GM13977 (cell line): ENCODE measurements around the gene STARD6.

ENCODE experiments used
- DNase-seq: peaks from one replicate; pipeline ENCODE4 v3.0.0; 2012; ENCODE audit warnings: low spot score
- in situ Hi-C: fragments of 300-500 bp; cut with MboI; formaldehyde crosslinking; loops from one replicate; pipeline ENCODE4 v1.12.0; 2022; ENCODE audit warnings: low sequenced_read_pairs, low pct_unique_long_range_greater_than_20kb, mixed read lengths, inconsistent platforms; ENCODE audit not compliant: unreplicated experiment
- TF ChIP-seq, protein P1 (sequence below): IDR thresholded peaks from 2 replicates; pipeline ENCODE4 v1.5.1; 2012; ENCODE audit warnings: mild to moderate bottlenecking, control low read depth; ENCODE audit not compliant: insufficient read depth; ENCODE audit errors: extremely low read depth, missing control alignments

STARD6 gene

DNA sequence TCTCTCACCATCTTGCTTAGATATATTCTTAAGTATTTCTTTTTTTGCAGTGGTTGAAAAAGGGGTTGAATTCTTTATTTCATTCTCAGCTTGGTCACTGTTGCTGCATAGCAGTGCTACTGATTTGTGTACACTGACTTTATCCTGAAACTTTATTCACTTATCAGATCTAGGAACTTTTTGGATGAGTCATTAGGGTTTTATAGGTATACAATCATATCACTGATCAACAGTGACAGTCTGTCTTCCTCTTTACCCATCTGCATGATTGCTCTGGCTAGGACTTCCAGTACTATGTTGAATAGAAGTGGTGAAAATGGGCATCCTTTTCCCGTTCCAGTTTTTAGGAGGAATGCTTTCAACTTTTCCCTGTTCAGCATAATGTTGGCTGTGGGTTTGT is 6.5 kb downstream of the STARD6 start:
- TF ChIP-seq, protein P1, sequence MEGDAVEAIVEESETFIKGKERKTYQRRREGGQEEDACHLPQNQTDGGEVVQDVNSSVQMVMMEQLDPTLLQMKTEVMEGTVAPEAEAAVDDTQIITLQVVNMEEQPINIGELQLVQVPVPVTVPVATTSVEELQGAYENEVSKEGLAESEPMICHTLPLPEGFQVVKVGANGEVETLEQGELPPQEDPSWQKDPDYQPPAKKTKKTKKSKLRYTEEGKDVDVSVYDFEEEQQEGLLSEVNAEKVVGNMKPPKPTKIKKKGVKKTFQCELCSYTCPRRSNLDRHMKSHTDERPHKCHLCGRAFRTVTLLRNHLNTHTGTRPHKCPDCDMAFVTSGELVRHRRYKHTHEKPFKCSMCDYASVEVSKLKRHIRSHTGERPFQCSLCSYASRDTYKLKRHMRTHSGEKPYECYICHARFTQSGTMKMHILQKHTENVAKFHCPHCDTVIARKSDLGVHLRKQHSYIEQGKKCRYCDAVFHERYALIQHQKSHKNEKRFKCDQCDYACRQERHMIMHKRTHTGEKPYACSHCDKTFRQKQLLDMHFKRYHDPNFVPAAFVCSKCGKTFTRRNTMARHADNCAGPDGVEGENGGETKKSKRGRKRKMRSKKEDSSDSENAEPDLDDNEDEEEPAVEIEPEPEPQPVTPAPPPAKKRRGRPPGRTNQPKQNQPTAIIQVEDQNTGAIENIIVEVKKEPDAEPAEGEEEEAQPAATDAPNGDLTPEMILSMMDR: no peak
- DNase-seq: no peak
- in situ Hi-C loops: no loop called here

DNA sequence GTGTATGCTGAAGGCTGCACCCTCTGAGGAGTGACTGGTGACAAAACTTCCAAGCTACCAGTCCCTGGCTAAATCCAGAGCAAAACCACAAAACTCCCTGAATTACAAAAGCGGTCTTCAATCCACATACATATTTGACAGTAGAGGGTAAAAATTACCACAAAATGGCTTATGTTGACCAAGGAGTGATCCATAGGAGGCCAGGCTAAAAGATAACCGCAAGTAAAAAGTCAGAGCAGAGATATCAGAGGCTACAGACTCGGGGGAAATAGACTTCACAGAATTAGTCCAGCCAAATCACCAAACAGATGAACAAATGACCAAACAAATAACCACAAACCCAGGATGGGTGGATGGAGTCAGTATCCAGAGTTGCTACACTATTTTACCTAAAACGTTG is 19.4 kb downstream of the STARD6 start:
- TF ChIP-seq, protein P1: no peak
- in situ Hi-C loops: no loop called here
- no peak for DNase-seq

DNA sequence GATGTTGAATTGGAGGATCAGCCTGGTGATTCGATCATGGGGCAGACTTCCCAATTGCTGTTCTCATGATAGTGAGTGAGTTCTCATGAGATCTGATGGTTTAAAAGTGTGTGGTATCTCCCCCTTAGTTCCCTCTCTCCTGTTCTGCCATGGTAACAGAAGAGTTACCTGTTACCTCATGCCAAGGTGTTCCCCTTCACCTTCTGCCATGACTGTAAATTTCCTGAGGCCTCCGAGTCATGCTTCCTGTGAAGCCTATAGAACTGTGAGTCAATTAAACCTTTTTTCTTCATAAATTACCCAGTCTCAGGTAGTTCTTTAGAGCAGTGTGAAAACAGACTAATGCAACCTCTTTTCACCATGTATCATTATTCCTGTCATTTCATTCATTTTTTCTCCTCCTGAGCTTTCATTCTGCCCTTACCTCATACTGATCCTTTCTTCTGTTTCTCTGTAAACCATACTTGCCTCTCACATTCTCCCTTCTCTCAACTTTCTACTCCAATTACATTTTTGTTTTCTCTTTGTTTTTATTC is 22.0 kb downstream of the STARD6 start:
- TF ChIP-seq, protein P1: no peak

DNA sequence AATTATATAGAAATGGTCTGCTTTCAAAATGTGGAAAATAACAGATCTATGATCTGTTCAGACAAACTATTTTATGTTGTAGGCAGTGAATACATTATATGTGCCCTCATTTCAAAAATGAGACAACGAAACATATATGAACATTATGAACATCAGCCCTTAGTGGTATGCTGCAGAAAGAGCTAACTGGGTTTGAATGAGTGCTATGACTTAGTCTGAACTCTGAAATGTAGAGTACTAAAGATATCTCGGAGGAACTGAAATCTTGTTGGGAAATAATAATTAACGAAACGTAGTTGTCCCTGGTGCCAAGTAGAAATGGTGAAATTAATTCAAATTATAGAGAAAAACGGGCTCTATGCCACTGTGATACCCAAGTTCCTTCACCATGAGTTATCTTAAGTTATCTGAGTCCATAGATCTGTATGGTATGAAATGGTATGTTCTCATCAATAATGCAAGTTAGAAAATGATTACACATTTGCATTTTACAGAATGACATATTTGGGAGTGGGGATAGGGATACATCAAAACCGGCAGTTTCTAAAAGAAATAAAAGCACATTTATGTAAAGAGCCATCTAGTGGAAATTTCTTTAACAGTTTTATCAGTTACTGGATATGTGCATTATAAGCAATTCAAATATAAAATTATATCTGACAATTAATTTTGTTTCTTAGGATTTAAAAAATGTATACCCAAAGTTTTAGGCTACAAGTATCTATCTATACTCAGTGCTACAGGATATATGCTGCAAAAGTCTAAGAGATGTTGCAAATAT is 26.7 kb downstream of the STARD6 start:
- no peak for DNase-seq
- TF ChIP-seq, protein P1: no peak
- in situ Hi-C loops: no loop called here

More for the DNA sequence above, 22.0 kb downstream of the STARD6 start:
- no peak for DNase-seq
- in situ Hi-C loops: no loop called here

DNA sequence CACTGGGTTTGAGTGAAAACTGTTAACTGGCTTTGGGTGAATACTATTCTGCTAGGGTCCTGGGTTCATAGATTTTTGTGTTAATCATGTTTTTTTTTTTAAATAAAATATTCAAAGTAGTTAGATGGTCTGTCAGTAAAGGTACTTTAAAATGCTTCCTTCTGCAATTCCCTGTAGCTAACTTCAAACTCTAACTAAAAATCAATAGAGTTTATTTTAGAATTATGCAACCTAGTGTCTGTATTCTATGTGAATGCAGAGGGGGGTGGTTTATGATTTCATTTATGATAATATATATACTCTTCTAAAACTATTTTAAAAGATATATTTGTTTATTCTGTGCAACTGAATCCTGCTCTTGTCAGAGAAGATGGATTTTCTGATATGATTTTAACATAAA is 27.9 kb downstream of the STARD6 start:
- in situ Hi-C loops: no loop called here
- TF ChIP-seq, protein P1: no peak
- DNase-seq: no peak

DNA sequence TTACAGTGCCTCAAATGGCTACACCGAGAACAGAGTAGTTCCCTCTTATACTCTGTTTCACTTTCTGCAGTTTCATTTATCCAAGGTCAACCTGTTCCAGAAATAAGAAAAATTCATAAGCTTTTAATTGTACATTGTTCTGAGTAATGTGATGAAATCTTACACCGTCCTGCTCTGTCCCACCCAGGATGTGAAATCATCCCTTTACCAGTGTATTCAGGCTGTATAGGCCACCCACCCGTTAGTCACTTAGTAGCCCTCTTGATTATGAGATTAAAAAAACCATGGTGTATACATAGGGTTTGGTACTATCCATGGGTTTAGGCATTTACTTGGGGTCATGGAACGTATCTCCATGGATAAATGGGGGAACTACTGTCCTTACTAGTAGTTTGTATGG is 29.8 kb downstream of the STARD6 start:
- in situ Hi-C loops: no loop called here
- TF ChIP-seq, protein P1: no peak

More for the DNA sequence above, 29.8 kb downstream of the STARD6 start:
- no peak for DNase-seq
